HUES48 (cell line): ENCODE measurements around the gene EDDM13.
"Not testable (repeated sequence)": the region's sequence is repeated elsewhere in the genome, so short reads cannot be mapped to it uniquely, and the experiment has no call there.

Experiments
- H3K27ac ChIP-seq: one replicate; pipeline ENCODE4 v1.7.0; 2013; ENCODE audit warnings: low read depth, low read length, inconsistent platforms
- H3K27me3 ChIP-seq: 2 replicates; pipeline ENCODE4 v1.6.1; 2013; ENCODE audit warnings: mild to moderate bottlenecking, low read length; ENCODE audit not compliant: control insufficient read depth, insufficient read depth
- H3K36me3 ChIP-seq: 2 replicates; pipeline ENCODE4 v1.6.1; 2013; ENCODE audit warnings: low read length; ENCODE audit not compliant: control insufficient read depth, insufficient read depth
- H3K4me1 ChIP-seq: 2 replicates; pipeline ENCODE4 v1.6.1; 2013; ENCODE audit warnings: mild to moderate bottlenecking, low read length; ENCODE audit not compliant: control insufficient read depth, insufficient read depth
- H3K4me3 ChIP-seq: 2 replicates; pipeline ENCODE4 v1.5.1; 2013; ENCODE audit warnings: mild to moderate bottlenecking, low read depth, low read length
- H3K9ac ChIP-seq: 2 replicates; pipeline ENCODE4 v1.6.1; 2013; ENCODE audit warnings: mild to moderate bottlenecking, low read depth, low read length, moderate library complexity
- H3K9me3 ChIP-seq: 2 replicates; pipeline ENCODE4 v1.6.1; 2013; ENCODE audit warnings: low read length; ENCODE audit not compliant: control insufficient read depth, insufficient read depth

EDDM13 gene

GRCh38 chr19:56295531-56296455, 23.2 kb downstream of the EDDM13 start:
- Histone ChIP-seq H3K9ac (no peak overlapping the region), H3K36me3 (no peaks in the 10 kb centered on the region; the same call in 1 of the 2 replicates), H3K27ac (no peak overlapping the region), H3K4me1 (no peaks in the 10 kb centered on the region), H3K4me3 (no peak overlapping the region), H3K27me3 (no peaks in the 10 kb centered on the region), H3K9me3 (no peaks in the 10 kb centered on the region)

- no peak overlapping the region for H3K4me3 ChIP-seq
- no peaks in the 10 kb centered on the region; the same call in 1 of the 2 replicates for H3K36me3 ChIP-seq
- H3K9me3 ChIP-seq: no peaks in the 10 kb centered on the region
- H3K9ac ChIP-seq: no peak overlapping the region
- no peaks in the 10 kb centered on the region for H3K27me3 ChIP-seq
- H3K4me1 ChIP-seq: no peaks in the 10 kb centered on the region
- no peak overlapping the region for H3K27ac ChIP-seq
These were observed 24.5 kb downstream of the EDDM13 start for GRCh38 chr19:56297010-56297409.

GRCh38 chr19:56299688-56300087, 27.1 kb downstream of the EDDM13 start:
- no peak overlapping the region for H3K9ac ChIP-seq
- no peaks in the 10 kb centered on the region for H3K9me3 ChIP-seq

GRCh38 chr19:56301155-56301554, 28.6 kb downstream of the EDDM13 start:
- H3K4me1 ChIP-seq: no peaks in the 10 kb centered on the region
- H3K36me3 ChIP-seq: no peaks in the 10 kb centered on the region; the same call in 1 of the 2 replicates
- H3K9ac ChIP-seq: no peak overlapping the region
- H3K27me3 ChIP-seq: no peaks in the 10 kb centered on the region
- no peaks in the 10 kb centered on the region for H3K9me3 ChIP-seq
- no peak overlapping the region for H3K4me3 ChIP-seq
- no peak overlapping the region for H3K27ac ChIP-seq

More at GRCh38 chr19:56299688-56300087, 27.1 kb downstream of the EDDM13 start:
- Histone ChIP-seq H3K4me3 (no peak overlapping the region), H3K27me3 (no peaks in the 10 kb centered on the region), H3K36me3 (no peaks in the 10 kb centered on the region; the same call in 1 of the 2 replicates), H3K4me1 (no peaks in the 10 kb centered on the region), H3K27ac (no peak overlapping the region)

GRCh38 chr19:56301886-56302620, 29.5 kb downstream of the EDDM13 start:
- H3K36me3 ChIP-seq: no peaks in the 10 kb centered on the region
- H3K27me3 ChIP-seq: no peaks in the 10 kb centered on the region
- no peaks in the 10 kb centered on the region for H3K9me3 ChIP-seq
- H3K4me1 ChIP-seq: no peaks in the 10 kb centered on the region
- no peak overlapping the region for H3K9ac ChIP-seq
- no peak overlapping the region for H3K4me3 ChIP-seq
- no peak overlapping the region for H3K27ac ChIP-seq

GRCh38 chr19:56304243-56304642, 31.7 kb downstream of the EDDM13 start:
- Histone ChIP-seq H3K9ac (no peak overlapping the region), H3K27me3 (no peaks in the 10 kb centered on the region), H3K4me1 (no peaks in the 10 kb centered on the region), H3K4me3 (no peak overlapping the region), H3K36me3 (no peaks in the 10 kb centered on the region), H3K9me3 (no peaks in the 10 kb centered on the region), H3K27ac (no peak overlapping the region)

- Histone ChIP-seq H3K27ac (no peak overlapping the region), H3K4me3 (no peak overlapping the region), H3K27me3 (no peaks in the 10 kb centered on the region), H3K9ac (no peak overlapping the region), H3K4me1 (no peaks in the 10 kb centered on the region), H3K36me3 (no peaks in the 10 kb centered on the region), H3K9me3 (no peaks in the 10 kb centered on the region)
These were observed 33.5 kb downstream of the EDDM13 start for GRCh38 chr19:56306016-56306415.

- not testable (repeated sequence) for H3K9ac ChIP-seq, H3K36me3 ChIP-seq, H3K4me3 ChIP-seq, H3K9me3 ChIP-seq, H3K27me3 ChIP-seq, H3K4me1 ChIP-seq, H3K27ac ChIP-seq
These were observed 34.5 kb downstream of the EDDM13 start for GRCh38 chr19:56307062-56307461.

GRCh38 chr19:56308792-56309191, 36.2 kb downstream of the EDDM13 start:
- Histone ChIP-seq H3K9me3 (no peaks in the 10 kb centered on the region), H3K4me1 (no peaks in the 10 kb centered on the region), H3K4me3 (no peak overlapping the region), H3K27me3 (no peaks in the 10 kb centered on the region), H3K36me3 (peaks cover 9% of the 10 kb centered on the region; the same call in 1 of the 2 replicates), H3K9ac (no peak overlapping the region), H3K27ac (no peak overlapping the region)

- no peaks in the 10 kb centered on the region for H3K27me3 ChIP-seq
- H3K27ac ChIP-seq: no peak overlapping the region
- H3K4me1 ChIP-seq: no peaks in the 10 kb centered on the region
- no peak overlapping the region for H3K4me3 ChIP-seq
- H3K9ac ChIP-seq: no peak overlapping the region
- H3K9me3 ChIP-seq: no peaks in the 10 kb centered on the region
- peaks cover 9% of the 10 kb centered on the region; the same call in 1 of the 2 replicates for H3K36me3 ChIP-seq
These were observed 37.1 kb downstream of the EDDM13 start for GRCh38 chr19:56309511-56310185.
